NCI-H1436 (cell line): Measurements from ENCODE around the gene PLEKHA7.
"Not testable (repeated sequence)": the region's sequence is repeated elsewhere in the genome, so short reads cannot be mapped to it uniquely, and the experiment has no call there.

Source experiments
- DNase-seq: peaks from one replicate; lab custom pipeline; 2025; lab: John Stamatoyannopoulos, UW

The PLEKHA7 gene

GRCh38 chr11:17005646-17006045 is 8.6 kb downstream of the PLEKHA7 start:
- DNase-seq: no peak

DNA sequence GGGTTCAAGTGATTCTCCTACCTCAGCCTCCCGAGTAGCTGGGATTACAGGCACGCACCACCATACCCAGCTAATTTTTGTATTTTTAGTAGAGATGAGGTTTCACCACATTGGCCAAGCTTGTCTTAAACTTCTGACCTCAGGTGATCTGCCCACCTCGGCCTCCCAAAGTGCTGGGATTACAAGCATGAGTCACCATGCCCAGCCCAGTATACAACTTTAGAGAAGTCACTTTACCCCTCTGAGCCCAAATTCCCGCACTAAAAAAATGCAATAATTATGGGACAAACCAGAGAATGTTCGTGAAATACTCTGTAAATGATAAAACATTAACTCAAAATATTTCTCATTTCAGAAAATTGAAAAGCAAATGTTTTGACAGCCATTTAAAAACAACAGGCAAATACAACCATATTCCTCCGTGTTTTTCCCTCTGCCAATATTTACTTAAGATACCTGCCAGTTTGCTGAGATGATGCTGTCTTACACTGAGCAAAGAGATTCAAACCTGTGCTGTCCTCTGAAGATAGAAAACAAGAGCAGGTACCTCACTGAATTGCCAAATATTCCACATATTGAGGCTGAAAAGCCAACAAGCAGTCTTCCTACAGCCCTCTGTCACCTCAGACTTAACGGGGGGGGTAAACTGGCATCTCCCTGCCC is 9.6 kb downstream of the PLEKHA7 start:
- no peak for DNase-seq

- DNase-seq: no peak
These were observed 10.8 kb downstream of the PLEKHA7 start for GRCh38 chr11:17003426-17003825.

DNA sequence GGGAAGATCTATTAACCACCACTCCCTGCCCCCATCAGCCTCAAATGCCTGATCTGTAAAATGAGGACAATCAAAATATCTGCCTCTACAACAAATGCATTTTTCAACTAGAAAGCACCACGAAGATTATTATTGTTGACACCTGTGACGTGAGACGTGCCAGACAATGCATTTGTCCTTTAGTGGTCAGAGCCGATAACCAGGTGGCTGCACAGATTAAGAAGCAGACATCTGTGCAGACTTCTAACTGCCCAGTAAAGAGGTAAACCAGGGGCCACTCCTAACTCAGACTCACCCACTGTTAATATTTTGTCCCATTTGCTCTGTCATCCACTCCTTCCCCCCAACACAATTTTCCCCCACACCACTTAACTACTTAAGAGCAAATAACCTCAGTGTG is 11.7 kb downstream of the PLEKHA7 start:
- DNase-seq: no peak

DNA sequence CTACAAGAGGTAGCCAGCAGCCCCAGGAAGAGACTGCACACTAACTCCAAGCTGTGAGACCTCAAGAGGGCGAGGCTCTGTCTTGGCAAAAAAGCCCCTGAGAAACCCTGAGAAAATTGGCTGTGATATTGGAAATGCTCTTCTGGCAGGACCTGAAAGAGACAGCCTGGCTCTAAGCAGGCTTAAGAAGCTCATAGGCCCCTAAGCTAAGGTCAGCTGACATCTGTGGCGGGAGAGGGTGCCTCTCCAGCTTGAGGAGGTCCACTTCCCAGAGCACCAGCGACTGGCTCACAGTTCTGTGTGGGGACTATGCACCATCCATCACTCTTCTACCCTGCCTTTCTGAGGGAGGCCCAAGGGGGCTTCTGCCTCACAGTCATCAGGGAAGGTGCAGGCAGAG is 12.4 kb downstream of the PLEKHA7 start:
- no peak for DNase-seq

- DNase-seq: no peak
These were observed 13.2 kb downstream of the PLEKHA7 start for GRCh38 chr11:17000987-17001386.

GRCh38 chr11:17000253-17000652 is 14.0 kb downstream of the PLEKHA7 start:
- not testable (repeated sequence) for DNase-seq

DNA sequence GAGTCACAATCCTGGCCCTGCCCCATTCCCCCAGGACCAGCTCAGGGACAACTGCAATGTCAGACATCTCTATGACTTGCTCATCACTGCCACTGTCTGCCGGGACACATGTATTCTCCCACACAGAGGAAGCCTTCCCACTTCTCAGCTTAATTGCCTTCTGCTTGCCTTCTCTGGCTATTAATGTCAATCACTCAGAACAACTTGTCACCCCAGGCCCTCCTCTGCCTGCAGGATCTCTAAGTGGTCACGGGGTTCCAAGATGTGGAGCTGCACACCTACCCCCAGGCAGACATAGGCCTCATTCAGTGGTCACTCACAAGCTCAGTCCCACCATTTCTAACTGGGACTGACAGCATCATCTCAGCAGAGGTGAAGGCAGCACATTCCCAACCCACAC is 15.1 kb downstream of the PLEKHA7 start:
- no peak for DNase-seq

DNA sequence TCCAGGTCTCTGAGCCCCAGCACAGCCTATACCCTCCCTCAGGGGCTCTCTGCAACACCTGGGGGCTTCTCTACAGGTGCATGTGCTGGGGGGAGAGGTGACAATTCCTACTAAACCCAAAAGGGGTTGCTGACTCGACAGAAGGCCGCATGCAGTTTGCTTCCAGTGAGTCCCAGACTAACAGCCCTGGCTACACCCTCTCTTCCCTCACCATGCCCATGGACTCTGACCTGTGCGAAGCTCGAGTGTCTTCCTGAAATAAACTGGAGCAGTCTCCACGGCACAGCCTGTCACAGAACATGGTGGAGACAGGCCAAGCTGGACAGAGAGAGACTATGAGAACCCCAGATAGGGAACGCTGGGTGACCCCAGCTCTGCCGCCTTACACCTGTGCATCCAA is 16.6 kb downstream of the PLEKHA7 start:
- no peak for DNase-seq

GRCh38 chr11:16993495-16993894 is 20.7 kb downstream of the PLEKHA7 start:
- DNase-seq: no peak

GRCh38 chr11:16992846-16993245 is 21.4 kb downstream of the PLEKHA7 start:
- DNase-seq: no peak

DNA sequence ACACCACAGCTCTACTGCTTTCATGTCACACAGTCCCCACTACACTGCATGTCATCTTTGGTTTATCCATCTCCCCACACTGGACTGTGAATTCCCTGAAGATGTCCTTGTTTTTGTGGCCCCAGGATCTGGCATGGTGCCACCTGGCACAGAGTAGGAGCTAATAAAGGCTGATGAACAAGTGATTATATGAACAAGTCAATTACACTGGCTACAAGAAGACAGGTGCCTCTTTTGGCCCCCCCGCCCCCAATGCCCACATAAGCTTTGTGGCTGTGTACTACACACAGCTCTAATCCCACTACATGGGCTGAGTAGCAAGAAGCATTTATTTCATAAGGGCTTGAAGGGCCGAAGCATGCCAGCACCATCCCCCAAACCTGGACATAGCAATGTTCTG is 24.7 kb downstream of the PLEKHA7 start:
- DNase-seq: peak; percentile 42

DNA sequence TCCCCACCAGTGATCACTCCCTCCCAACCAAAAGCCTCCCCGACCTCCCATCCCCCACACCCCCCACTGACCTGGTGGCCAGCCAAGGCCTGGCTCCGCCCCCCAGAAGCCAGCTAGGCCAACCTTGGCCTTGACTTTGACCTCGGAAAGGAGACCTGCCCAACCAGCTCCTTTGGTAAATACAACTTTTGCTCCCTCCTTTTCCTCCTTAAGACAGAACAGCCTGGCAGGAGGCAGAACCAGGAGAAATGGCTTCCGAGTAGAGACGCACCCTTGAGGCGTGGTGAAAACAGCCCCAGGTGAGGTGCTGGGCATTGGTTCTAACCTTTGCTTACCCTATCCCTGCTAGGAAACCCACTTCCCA is 27.0 kb downstream of the PLEKHA7 start:
- no peak for DNase-seq

DNA sequence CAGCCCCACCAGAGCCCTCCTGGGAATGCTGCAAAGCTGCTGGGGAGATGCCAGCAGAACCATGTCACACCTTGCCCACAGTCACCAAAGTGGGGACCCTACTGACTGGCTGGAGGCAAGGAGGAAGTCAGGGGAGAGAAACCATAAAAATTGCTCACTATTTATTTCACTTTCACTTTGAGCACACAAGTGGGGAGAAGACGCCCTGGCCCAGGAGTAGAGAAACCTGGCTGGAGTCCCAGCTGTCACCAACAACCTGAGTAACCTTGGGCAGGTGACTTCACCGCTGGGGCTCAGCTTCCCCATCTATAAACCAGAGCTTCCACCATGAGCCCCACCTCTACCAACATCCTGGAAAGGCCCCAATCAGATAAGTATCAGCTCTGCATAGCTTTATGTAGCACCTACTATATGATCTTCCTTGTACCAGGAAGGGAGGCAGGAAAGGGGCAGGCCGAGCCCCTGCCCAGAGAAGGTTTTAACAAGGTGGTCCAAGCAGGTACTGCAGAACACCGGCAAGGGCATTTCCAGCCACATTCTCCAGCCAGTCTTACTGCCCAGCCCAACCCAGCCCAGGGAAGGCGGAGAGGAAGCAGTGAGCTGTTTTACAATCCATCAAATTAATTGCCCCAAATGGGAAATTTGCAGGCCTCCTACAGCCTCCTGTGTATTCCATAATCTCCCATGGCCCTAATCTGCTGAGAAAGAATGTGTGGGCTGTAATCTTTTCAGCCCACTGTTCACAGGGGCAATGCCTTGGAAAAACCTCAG is 27.6 kb downstream of the PLEKHA7 start:
- DNase-seq: no peak

GRCh38 chr11:16985297-16985696 is 28.9 kb downstream of the PLEKHA7 start:
- no peak for DNase-seq

- DNase-seq: no peak
These were observed 30.0 kb downstream of the PLEKHA7 start for GRCh38 chr11:16984229-16984628.

DNA sequence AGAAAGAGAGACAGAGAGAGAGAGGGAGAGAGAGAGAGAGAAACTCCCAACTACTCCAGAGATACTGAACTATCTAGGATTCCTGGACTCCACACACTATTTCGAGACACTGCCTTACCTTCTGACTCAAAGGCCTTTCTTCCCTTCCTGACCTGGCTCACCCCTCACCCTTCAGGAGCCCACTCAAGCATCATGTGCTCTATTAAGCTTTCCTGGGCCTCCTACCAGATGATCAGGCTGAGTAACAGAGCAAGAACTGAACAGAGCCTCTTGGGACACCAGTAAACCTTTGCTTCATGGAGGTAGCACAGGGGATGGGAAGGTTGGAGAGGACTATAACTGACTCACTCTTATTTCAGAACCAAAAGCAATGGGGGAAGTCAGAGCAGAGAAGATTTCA is 31.4 kb downstream of the PLEKHA7 start:
- DNase-seq: no peak

DNA sequence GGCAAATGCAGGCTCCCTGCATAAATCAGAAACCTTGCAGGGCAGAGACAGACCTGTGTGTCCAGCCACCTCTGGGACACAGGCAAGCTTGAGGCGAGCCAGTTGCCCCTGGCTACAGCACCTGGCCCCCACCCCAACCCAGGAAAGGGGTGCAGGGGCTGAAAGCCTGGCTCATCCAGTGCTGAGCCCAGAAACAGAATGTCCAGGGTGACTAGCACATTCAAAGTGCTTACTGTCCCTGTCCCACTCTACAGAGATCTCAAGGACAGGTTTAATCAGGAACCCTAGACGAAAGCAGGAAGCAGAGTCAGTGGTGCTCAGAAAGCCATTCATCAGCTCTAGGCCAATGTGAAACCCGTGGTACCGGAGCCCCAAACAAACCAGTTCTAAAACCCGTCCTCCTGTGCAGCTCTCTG is 31.9 kb downstream of the PLEKHA7 start:
- DNase-seq: no peak

- DNase-seq: no peak
These were observed 32.5 kb downstream of the PLEKHA7 start for GRCh38 chr11:16981651-16982194.

DNA sequence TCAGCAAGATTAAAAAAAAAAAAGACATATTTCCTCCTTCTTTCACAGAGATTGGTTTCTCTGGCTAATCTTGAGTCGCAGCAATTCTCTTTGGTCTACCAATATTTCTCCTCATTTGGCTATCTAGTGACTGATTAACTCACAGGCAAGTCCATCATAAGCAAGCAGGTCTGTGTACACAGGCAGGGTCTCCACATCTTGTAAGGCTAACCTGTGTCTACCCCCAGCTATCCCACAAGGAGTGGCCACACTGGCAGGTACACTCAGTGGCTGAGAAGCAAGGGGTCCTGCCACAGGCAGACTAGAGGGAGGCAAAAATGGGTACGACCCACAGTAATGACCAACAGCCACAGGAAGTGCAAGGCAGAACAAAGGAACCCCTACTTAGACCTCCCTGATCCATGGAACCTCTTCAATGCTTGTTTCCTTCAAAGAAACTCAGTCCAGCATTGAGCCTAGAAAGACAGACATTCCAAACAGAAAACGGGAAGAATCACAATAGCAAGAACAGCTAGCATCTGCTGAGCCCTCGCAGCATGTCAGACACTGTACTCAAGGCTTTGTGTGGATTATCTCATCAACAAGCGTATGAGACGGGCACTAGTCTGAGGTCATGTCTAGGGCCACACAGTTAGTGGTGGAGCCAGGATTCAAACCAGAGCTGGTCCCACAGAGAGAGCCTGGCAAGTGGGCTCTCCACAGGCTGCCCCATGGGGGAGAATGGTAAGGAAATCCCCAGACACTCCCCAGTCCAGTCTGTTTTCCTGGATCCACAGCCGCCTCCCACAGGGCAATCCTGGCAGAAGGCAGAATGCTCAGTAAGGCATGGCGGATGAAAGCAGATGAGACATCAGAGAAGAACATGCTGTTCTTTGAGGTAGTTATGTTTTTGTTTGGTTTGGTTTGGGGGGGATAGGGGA is 34.3 kb downstream of the PLEKHA7 start:
- no peak for DNase-seq

- DNase-seq: no peak
These were observed 36.3 kb downstream of the PLEKHA7 start for GRCh38 chr11:16977994-16978315.

GRCh38 chr11:16977136-16977993 is 36.8 kb downstream of the PLEKHA7 start:
- no peak for DNase-seq
